ENCODE results near the gene TAF3.
"Not testable (repeated sequence)": the region's sequence is repeated elsewhere in the genome, so short reads cannot be mapped to it uniquely, and the experiment has no call there.

Gene TAF3

GRCh38 chr10:7811000-7811399 is 7.3 kb upstream of the TAF3 start:
- DNase-seq (ENCODE audit: low spot score): no peak

- not testable (repeated sequence) for DNase-seq (ENCODE audit: low spot score)
Observed at GRCh38 chr10:7811743-7812142, 6.6 kb upstream of the TAF3 start.

GRCh38 chr10:7813481-7813880 is 4.8 kb upstream of the TAF3 start:
- no peak for DNase-seq (ENCODE audit: low spot score)

GRCh38 chr10:7817576-7817975 is 729 bp upstream of the TAF3 start:
- DNase-seq (ENCODE audit: low spot score): no peak

GRCh38 chr10:7817984-7818294 is 366 bp upstream of the TAF3 start:
- DNase-seq (ENCODE audit: low spot score): no peak

- peak; percentile 48 for DNase-seq (ENCODE audit: low spot score)
Observed at GRCh38 chr10:7819121-7819460, 786 bp downstream of the TAF3 start.

GRCh38 chr10:7824251-7824650 is 5.9 kb downstream of the TAF3 start:
- DNase-seq (ENCODE audit: low spot score): no peak

- DNase-seq (ENCODE audit: low spot score): no peak
Observed at GRCh38 chr10:7826971-7827370, 8.7 kb downstream of the TAF3 start.

GRCh38 chr10:7829289-7829834 is 11.1 kb downstream of the TAF3 start:
- no peak for DNase-seq (ENCODE audit: low spot score)

- DNase-seq (ENCODE audit: low spot score): no peak
Observed at GRCh38 chr10:7832060-7832459, 13.8 kb downstream of the TAF3 start.

GRCh38 chr10:7833210-7833609 is 14.9 kb downstream of the TAF3 start:
- no peak for DNase-seq (ENCODE audit: low spot score)

- no peak for DNase-seq (ENCODE audit: low spot score)
Observed at GRCh38 chr10:7834262-7834661, 16.0 kb downstream of the TAF3 start.

GRCh38 chr10:7836571-7836970 is 18.3 kb downstream of the TAF3 start:
- DNase-seq (ENCODE audit: low spot score): no peak

GRCh38 chr10:7846591-7846990 is 28.3 kb downstream of the TAF3 start:
- no peak for DNase-seq (ENCODE audit: low spot score)

- no peak for DNase-seq (ENCODE audit: low spot score)
Observed at GRCh38 chr10:7853226-7853842, 35.0 kb downstream of the TAF3 start.

- DNase-seq (ENCODE audit: low spot score): no peak
Observed at GRCh38 chr10:7853890-7854289, 35.6 kb downstream of the TAF3 start.

GRCh38 chr10:7855205-7855604 is 36.9 kb downstream of the TAF3 start:
- no peak for DNase-seq (ENCODE audit: low spot score)

- DNase-seq (ENCODE audit: low spot score): no peak
Observed at GRCh38 chr10:7856678-7857077, 38.4 kb downstream of the TAF3 start.

- DNase-seq (ENCODE audit: low spot score): no peak
Observed at GRCh38 chr10:7857262-7857661, 39.0 kb downstream of the TAF3 start.

GRCh38 chr10:7861509-7862120 is 43.3 kb downstream of the TAF3 start:
- DNase-seq (ENCODE audit: low spot score): peak; percentile 13

- no peak for DNase-seq (ENCODE audit: low spot score)
Observed at GRCh38 chr10:7862121-7862514, 43.8 kb downstream of the TAF3 start.

GRCh38 chr10:7866176-7866575 is 47.9 kb downstream of the TAF3 start:
- DNase-seq (ENCODE audit: low spot score): no peak

- DNase-seq (ENCODE audit: low spot score): peak; percentile 18
Observed at GRCh38 chr10:7872041-7872442, 53.7 kb downstream of the TAF3 start.

GRCh38 chr10:7874864-7875263 is 56.6 kb downstream of the TAF3 start:
- no peak for DNase-seq (ENCODE audit: low spot score)

Data from SW480 (cell line).